Mesendoderm (in vitro differentiated cells): ENCODE measurements around the gene ARSB.
A peak's percentile ranks its signal among the peaks of the same experiment; 100 is the strongest.

Source experiments
- DNase-seq: peaks from one replicate; pipeline ENCODE4 v3.0.0; 2013
- H2AK5ac ChIP-seq: 2 replicates; pipeline ENCODE4 v1.6.1; 2013; ENCODE audit warnings: low read length, inconsistent platforms
- H2BK120ac ChIP-seq: 2 replicates; pipeline ENCODE4 v1.6.1; 2013; ENCODE audit warnings: low read depth, mild to moderate bottlenecking, low read length, moderate library complexity, mixed read lengths
- H2BK15ac ChIP-seq: replicated peaks from 2 replicates; pipeline ENCODE4 v1.6.1; 2013; ENCODE audit warnings: low read depth, mild to moderate bottlenecking, moderate library complexity
- H2BK5ac ChIP-seq: 2 replicates; pipeline ENCODE4 v1.6.1; 2013; ENCODE audit warnings: low read length, inconsistent platforms
- H3K18ac ChIP-seq: 2 replicates; pipeline ENCODE4 v1.6.1; 2013; ENCODE audit warnings: mild to moderate bottlenecking, low read length, mixed read lengths
- H3K23ac ChIP-seq: one replicate; pipeline ENCODE4 v1.6.1; 2013; ENCODE audit warnings: low read length
- H3K27ac ChIP-seq: 2 replicates; pipeline ENCODE4 v1.5.1; 2013; ENCODE audit warnings: low read depth, mild to moderate bottlenecking, inconsistent platforms, low read length, moderate library complexity
- H3K27me3 ChIP-seq: 2 replicates; pipeline ENCODE4 v1.6.1; 2013; ENCODE audit warnings: low read length, control low read depth, mild to moderate bottlenecking, inconsistent platforms; ENCODE audit not compliant: insufficient read depth, poor library complexity
- H3K36me3 ChIP-seq: 2 replicates; pipeline ENCODE4 v1.6.1; 2013; ENCODE audit warnings: low read length, inconsistent platforms; ENCODE audit not compliant: control insufficient read depth, insufficient read depth
- H3K4ac ChIP-seq: one replicate; pipeline ENCODE4 v1.6.1; 2013; ENCODE audit warnings: low read depth, mild to moderate bottlenecking, low read length, moderate library complexity
- H3K4me1 ChIP-seq: 2 replicates; pipeline ENCODE4 v1.6.1; 2013; ENCODE audit warnings: low read depth, low read length, inconsistent platforms; ENCODE audit not compliant: control insufficient read depth
- H3K4me2 ChIP-seq: 2 replicates; pipeline ENCODE4 v1.6.1; 2013; ENCODE audit warnings: low read length
- H3K4me3 ChIP-seq: 2 replicates; pipeline ENCODE4 v1.5.1; 2013; ENCODE audit warnings: mild to moderate bottlenecking, low read length
- H3K56ac ChIP-seq: one replicate; pipeline ENCODE4 v1.6.1; 2013; ENCODE audit warnings: low read length
- H3K79me1 ChIP-seq: 2 replicates; pipeline ENCODE4 v1.6.1; 2013; ENCODE audit warnings: low read length, inconsistent platforms
- H3K79me2 ChIP-seq: 2 replicates; pipeline ENCODE4 v1.6.1; 2013; ENCODE audit warnings: mild to moderate bottlenecking, low read length; ENCODE audit not compliant: control insufficient read depth, insufficient read depth
- H3K9ac ChIP-seq: 2 replicates; pipeline ENCODE4 v1.6.1; 2013; ENCODE audit warnings: low read length, inconsistent platforms
- H4K5ac ChIP-seq: one replicate; pipeline ENCODE4 v1.6.1; 2013; ENCODE audit warnings: low read length
- H4K8ac ChIP-seq: one replicate; pipeline ENCODE4 v1.6.1; 2013; ENCODE audit warnings: low read depth, mild to moderate bottlenecking, control low read depth, low read length, moderate library complexity
- WGBS: extraction: QIAGEN DNeasy Blood & Tissue Kit; methylation state at CpG from one replicate; pipeline ENCODE4 v1.1.7; 2013; ENCODE audit warnings: low lambda C conversion rate, missing lambda C conversion rate; ENCODE audit not compliant: insufficient coverage; ENCODE audit errors: extremely low coverage; 5-methylcytosine and 5-hydroxymethylcytosine counted together

Gene ARSB

GRCh38 chr5:78795757-78796156, 189.4 kb downstream of the ARSB start:
- Histone ChIP-seq H3K4ac (no peak overlapping the region), H4K5ac (no peak overlapping the region), H3K56ac (no peak overlapping the region), H2BK15ac (no peak overlapping the region), H4K8ac (no peak overlapping the region), H2BK5ac (no peak overlapping the region), H3K27me3 (no peaks in the 10 kb centered on the region), H3K4me3 (no peak overlapping the region), H3K79me2 (no peaks in the 10 kb centered on the region), H3K23ac (no peak overlapping the region), H2AK5ac (no peak overlapping the region), H3K4me1 (peaks cover 5% of the 10 kb centered on the region), H3K79me1 (no peaks in the 10 kb centered on the region), H3K4me2 (no peak overlapping the region), H3K27ac (no peak overlapping the region), H3K18ac (no peak overlapping the region), H2BK120ac (no peak overlapping the region), H3K9ac (no peak overlapping the region), H3K36me3 (no peaks in the 10 kb centered on the region)
- no CpG with 5 or more reads among the region's 2 CpGs for WGBS
- no peak for DNase-seq

- Histone ChIP-seq H2BK120ac (no peak overlapping the region), H3K4me1 (peaks cover 5% of the 10 kb centered on the region), H3K4ac (peak overlapping the region; percentile 89), H3K23ac (no peak overlapping the region), H3K56ac (no peak overlapping the region), H3K4me2 (no peak overlapping the region), H3K18ac (no peak overlapping the region), H3K27ac (no peak overlapping the region), H3K36me3 (no peaks in the 10 kb centered on the region), H3K9ac (no peak overlapping the region), H3K79me1 (no peaks in the 10 kb centered on the region), H4K5ac (no peak overlapping the region), H2BK15ac (no peak overlapping the region), H2BK5ac (no peak overlapping the region), H4K8ac (no peak overlapping the region), H3K79me2 (no peaks in the 10 kb centered on the region), H3K4me3 (no peak overlapping the region), H2AK5ac (no peak overlapping the region), H3K27me3 (no peaks in the 10 kb centered on the region)
- no peak for DNase-seq
- WGBS = no CpG with 5 or more reads among the region's 1 CpG
These were observed 190.4 kb downstream of the ARSB start for GRCh38 chr5:78794693-78795215.

- Histone ChIP-seq H3K36me3 (no peaks in the 10 kb centered on the region), H2BK15ac (no peak overlapping the region), H3K27me3 (no peaks in the 10 kb centered on the region), H2AK5ac (no peak overlapping the region), H2BK120ac (no peak overlapping the region), H3K23ac (no peak overlapping the region), H4K5ac (no peak overlapping the region), H3K4ac (no peak overlapping the region), H3K4me2 (no peak overlapping the region), H3K79me1 (no peaks in the 10 kb centered on the region), H2BK5ac (no peak overlapping the region), H3K18ac (no peak overlapping the region), H3K4me1 (peaks cover 5% of the 10 kb centered on the region), H3K27ac (no peak overlapping the region), H3K79me2 (no peaks in the 10 kb centered on the region), H4K8ac (no peak overlapping the region), H3K4me3 (no peak overlapping the region), H3K56ac (no peak overlapping the region), H3K9ac (no peak overlapping the region)
- DNase-seq = peak; percentile 31
- no CpG with 5 or more reads among the region's 7 CpGs for WGBS
These were observed 191.0 kb downstream of the ARSB start for GRCh38 chr5:78793907-78794662.

- no CpG with 5 or more reads among the region's 10 CpGs for WGBS
- Histone ChIP-seq H3K56ac (no peak overlapping the region), H3K4me2 (no peak overlapping the region), H2BK15ac (no peak overlapping the region), H2BK5ac (no peak overlapping the region), H3K79me1 (no peaks in the 10 kb centered on the region), H3K18ac (no peak overlapping the region), H2AK5ac (peak overlapping the region; percentile 4), H3K27ac (no peak overlapping the region), H3K9ac (no peak overlapping the region), H3K36me3 (no peaks in the 10 kb centered on the region), H4K8ac (no peak overlapping the region), H3K4me1 (peaks cover 5% of the 10 kb centered on the region), H3K79me2 (no peaks in the 10 kb centered on the region), H2BK120ac (no peak overlapping the region), H4K5ac (no peak overlapping the region), H3K23ac (no peak overlapping the region), H3K4me3 (no peak overlapping the region), H3K4ac (no peak overlapping the region), H3K27me3 (no peaks in the 10 kb centered on the region)
- no peak for DNase-seq
These were observed 192.6 kb downstream of the ARSB start for GRCh38 chr5:78792345-78793055.

GRCh38 chr5:78791501-78792100, 193.5 kb downstream of the ARSB start:
- H3K18ac ChIP-seq = no peak overlapping the region
- no peak overlapping the region for H4K8ac ChIP-seq
- WGBS = no CpG with 5 or more reads among the region's 11 CpGs
- H3K36me3 ChIP-seq = no peaks in the 10 kb centered on the region
- H2BK15ac ChIP-seq = no peak overlapping the region
- H2BK120ac ChIP-seq = no peak overlapping the region
- no peak overlapping the region for H3K4me2 ChIP-seq
- H3K23ac ChIP-seq = no peak overlapping the region
- H2AK5ac ChIP-seq = no peak overlapping the region
- peaks cover 5% of the 10 kb centered on the region for H3K4me1 ChIP-seq
- H4K5ac ChIP-seq = no peak overlapping the region
- no peak overlapping the region for H3K27ac ChIP-seq
- no peak overlapping the region for H2BK5ac ChIP-seq
- H3K79me1 ChIP-seq = no peaks in the 10 kb centered on the region
- no peak overlapping the region for H3K4ac ChIP-seq
- H3K56ac ChIP-seq = no peak overlapping the region
- no peaks in the 10 kb centered on the region for H3K79me2 ChIP-seq
- no peak overlapping the region for H3K9ac ChIP-seq
- H3K4me3 ChIP-seq = no peak overlapping the region
- H3K27me3 ChIP-seq = no peaks in the 10 kb centered on the region
- no peak for DNase-seq
